NCI-H1694 (cell line): ENCODE measurements around the gene LELP1.
"Not testable (repeated sequence)": the region's sequence is repeated elsewhere in the genome, so short reads cannot be mapped to it uniquely, and the experiment has no call there.

ENCODE experiments used
- DNase-seq: peaks from one replicate; lab custom pipeline; 2025; lab: John Stamatoyannopoulos, UW

The LELP1 gene

GRCh38 chr1:153229076-153229829, 26.0 kb downstream of the LELP1 start:
- not testable (repeated sequence) for DNase-seq

- DNase-seq = no peak
These were observed 28.1 kb downstream of the LELP1 start for GRCh38 chr1:153231363-153231762.

GRCh38 chr1:153231785-153232184, 28.6 kb downstream of the LELP1 start:
- no peak for DNase-seq

GRCh38 chr1:153232553-153232952, 29.3 kb downstream of the LELP1 start:
- DNase-seq = no peak

- no peak for DNase-seq
These were observed 30.2 kb downstream of the LELP1 start for GRCh38 chr1:153233448-153233847.

- DNase-seq = no peak
These were observed 35.3 kb downstream of the LELP1 start for GRCh38 chr1:153238527-153238926.

GRCh38 chr1:153242160-153242559, 38.9 kb downstream of the LELP1 start:
- DNase-seq = no peak

GRCh38 chr1:153245466-153245865, 42.2 kb downstream of the LELP1 start:
- DNase-seq = no peak

- no peak for DNase-seq
These were observed 42.8 kb downstream of the LELP1 start for GRCh38 chr1:153246018-153246417.

GRCh38 chr1:153246825-153247224, 43.6 kb downstream of the LELP1 start:
- no peak for DNase-seq

- no peak for DNase-seq
These were observed 45.1 kb downstream of the LELP1 start for GRCh38 chr1:153248176-153248879.

- DNase-seq = no peak
These were observed 46.9 kb downstream of the LELP1 start for GRCh38 chr1:153250166-153250565.

GRCh38 chr1:153251087-153251486, 47.9 kb downstream of the LELP1 start:
- DNase-seq = no peak

- DNase-seq = no peak
These were observed 48.3 kb downstream of the LELP1 start for GRCh38 chr1:153251562-153251961.

GRCh38 chr1:153251988-153252387, 48.8 kb downstream of the LELP1 start:
- DNase-seq = no peak

- no peak for DNase-seq
These were observed 49.8 kb downstream of the LELP1 start for GRCh38 chr1:153253076-153253475.

- no peak for DNase-seq
These were observed 50.5 kb downstream of the LELP1 start for GRCh38 chr1:153253693-153254092.
